UCSD-AML1 (cell line): Measurements from ENCODE around the gene SUSD4.

Experiments used
- DNase-seq: peaks from one replicate; lab custom pipeline; 2025; ENCODE audit not compliant: unreplicated experiment; lab: John Stamatoyannopoulos, UW

The SUSD4 gene

GRCh38 chr1:223329664-223330415 lies 34.1 kb downstream of the SUSD4 start:
- DNase-seq: no peak

- no peak for DNase-seq
Observed at GRCh38 chr1:223329252-223329651, 34.7 kb downstream of the SUSD4 start.

- DNase-seq: no peak
Observed at GRCh38 chr1:223328566-223328965, 35.4 kb downstream of the SUSD4 start.

- no peak for DNase-seq
Observed at GRCh38 chr1:223326776-223327175, 37.2 kb downstream of the SUSD4 start.

GRCh38 chr1:223323491-223324484 lies 40.2 kb downstream of the SUSD4 start:
- no peak for DNase-seq

- no peak for DNase-seq
Observed at GRCh38 chr1:223322868-223323267, 41.1 kb downstream of the SUSD4 start.

- no peak for DNase-seq
Observed at GRCh38 chr1:223320959-223321358, 43.0 kb downstream of the SUSD4 start.

- no peak for DNase-seq
Observed at GRCh38 chr1:223319905-223320580, 43.9 kb downstream of the SUSD4 start.

GRCh38 chr1:223319398-223319797 lies 44.6 kb downstream of the SUSD4 start:
- no peak for DNase-seq

GRCh38 chr1:223316082-223316481 lies 47.9 kb downstream of the SUSD4 start:
- DNase-seq: no peak

- DNase-seq: no peak
Observed at GRCh38 chr1:223315665-223316064, 48.3 kb downstream of the SUSD4 start.

- DNase-seq: no peak
Observed at GRCh38 chr1:223313415-223313754, 50.6 kb downstream of the SUSD4 start.

GRCh38 chr1:223312705-223313414 lies 51.1 kb downstream of the SUSD4 start:
- DNase-seq: no peak

GRCh38 chr1:223312273-223312672 lies 51.7 kb downstream of the SUSD4 start:
- no peak for DNase-seq

- no peak for DNase-seq
Observed at GRCh38 chr1:223311826-223312225, 52.1 kb downstream of the SUSD4 start.

- DNase-seq: no peak
Observed at GRCh38 chr1:223308136-223308535, 55.8 kb downstream of the SUSD4 start.

- no peak for DNase-seq
Observed at GRCh38 chr1:223307544-223307943, 56.4 kb downstream of the SUSD4 start.

GRCh38 chr1:223304931-223305330 lies 59.0 kb downstream of the SUSD4 start:
- no peak for DNase-seq

GRCh38 chr1:223301371-223301770 lies 62.6 kb downstream of the SUSD4 start:
- DNase-seq: no peak

GRCh38 chr1:223299553-223299952 lies 64.4 kb downstream of the SUSD4 start:
- no peak for DNase-seq

GRCh38 chr1:223298701-223299100 lies 65.3 kb downstream of the SUSD4 start:
- no peak for DNase-seq
